ENCODE data around the gene MGAT2. TPM values are rescaled to one million over a fixed set of nuclear protein-coding genes. Genes with fewer than 3 reads are reported as not detected.
A peak's percentile ranks its signal among the peaks of the same experiment; 100 is the strongest.

MGAT2 gene
- 32.5 and 45.0 TPM in 2 replicates for total RNA-seq

DNA sequence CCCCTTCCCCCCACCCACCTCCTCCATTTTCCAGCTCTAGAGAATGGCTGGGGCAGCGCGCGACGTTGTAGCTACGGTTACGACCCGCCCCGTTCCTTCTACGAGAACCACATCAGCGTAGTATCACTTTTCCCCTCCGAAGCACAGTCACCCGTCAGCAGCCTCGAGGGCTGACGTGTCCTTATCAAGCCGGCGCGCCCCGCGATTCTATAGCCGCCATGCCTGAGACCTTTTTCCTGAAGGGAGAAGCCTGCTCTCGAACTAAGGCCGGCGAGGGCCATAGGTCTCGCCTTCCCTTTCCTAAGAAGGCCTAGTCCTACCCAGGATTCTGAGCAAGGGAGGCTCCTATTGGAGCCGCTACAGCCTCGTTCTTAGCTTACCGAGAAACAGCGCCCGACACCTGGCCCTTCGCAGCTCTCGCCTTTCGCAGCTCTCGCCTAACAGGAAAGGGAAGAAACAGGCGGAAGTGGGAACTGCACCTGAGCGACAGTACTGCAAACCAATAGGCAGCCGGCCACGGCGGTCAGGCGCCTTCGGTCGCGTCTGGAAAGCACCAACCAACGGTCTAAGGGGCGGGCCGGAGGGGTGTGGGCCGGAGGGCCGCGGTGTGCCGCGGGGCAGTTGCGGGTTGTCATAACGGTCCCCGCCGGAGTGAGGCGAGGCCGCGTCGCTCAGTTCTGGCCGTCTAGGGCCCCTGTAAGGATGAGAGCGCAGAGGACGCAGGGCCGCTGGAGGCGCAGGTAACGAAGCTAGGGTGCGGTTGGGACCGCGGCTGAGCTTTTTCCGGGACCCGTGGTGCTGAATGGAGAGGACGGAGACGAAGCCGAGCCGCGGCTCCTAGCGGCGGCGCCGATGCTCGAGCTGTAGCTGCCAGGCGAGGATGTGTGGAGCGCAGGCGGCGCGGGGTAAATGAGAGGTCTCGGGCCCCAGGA lies at the start of gene MGAT2, which contains the start of gene RPL36AL:
Gene MGAT2 (plus strand): TSS at position 618 of the 932 bp plus-strand sequence. CDS start 470 bp downstream, outside the sequence.
Gene RPL36AL (minus strand): TSS at position 445 of the 932 bp plus-strand sequence. CDS start 1,522 bp downstream, outside the sequence.
- Histone ChIP-seq H3K4me3 (ENCODE audit: low read depth, low read length) (peak within 1 kb of the TSS; percentile 87), H3K36me3 (ENCODE audit: control insufficient read depth, insufficient read depth, low read length) (peaks cover under 1% of the 10 kb centered on the region), H3K27me3 (ENCODE audit: control insufficient read depth, insufficient read depth, low read length) (no peaks in the 10 kb centered on the region)
- peak; percentile 95 for DNase-seq (ENCODE audit: low read depth)
- FAIRE-seq, result no peak
- TF ChIP-seq CTCF (IDR thresholded peaks at IDR 0.05; ENCODE audit: insufficient read depth, low read length, severe bottlenecking), result peak; percentile 62

GRCh38 chr14:49574038-49574437 lies 46.6 kb upstream of the MGAT2 start:
- TF ChIP-seq CTCF (IDR thresholded peaks at IDR 0.05; ENCODE audit: insufficient read depth, low read length, severe bottlenecking), result no peak
- Histone ChIP-seq H3K27me3 (ENCODE audit: control insufficient read depth, insufficient read depth, low read length) (no peaks in the 10 kb centered on the region), H3K36me3 (ENCODE audit: control insufficient read depth, insufficient read depth, low read length) (peaks cover 4% of the 10 kb centered on the region), H3K4me3 (ENCODE audit: low read depth, low read length) (no peak overlapping the region)
- DNase-seq (ENCODE audit: low read depth) (no peak), FAIRE-seq (no peak)

- DNase-seq (ENCODE audit: low read depth) (no peak), FAIRE-seq (no peak)
- no peak for TF ChIP-seq CTCF (IDR thresholded peaks at IDR 0.05; ENCODE audit: insufficient read depth, low read length, severe bottlenecking)
- Histone ChIP-seq H3K27me3 (ENCODE audit: control insufficient read depth, insufficient read depth, low read length) (no peaks in the 10 kb centered on the region), H3K4me3 (ENCODE audit: low read depth, low read length) (no peak overlapping the region), H3K36me3 (ENCODE audit: control insufficient read depth, insufficient read depth, low read length) (peaks cover 5% of the 10 kb centered on the region)
These were observed 42.5 kb upstream of the MGAT2 start for GRCh38 chr14:49578141-49578540.

DNA sequence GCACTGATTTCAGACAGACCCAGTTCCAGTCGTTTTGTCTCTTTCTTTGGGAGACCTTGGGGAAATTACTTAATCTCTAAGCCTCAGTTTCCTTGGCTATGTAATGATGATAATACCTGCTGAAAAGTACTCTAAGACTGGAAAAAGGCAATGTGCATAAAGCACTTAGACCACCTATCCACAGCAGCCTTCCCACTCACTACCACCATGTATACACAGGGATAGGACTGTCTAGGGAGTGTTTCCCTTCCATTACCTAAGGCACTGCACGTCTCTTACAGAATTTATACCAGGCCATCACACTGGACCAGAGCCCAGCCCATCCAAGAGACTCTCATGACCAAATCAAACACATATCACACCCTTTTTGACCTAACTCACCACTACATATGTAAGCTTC lies 40.8 kb upstream of the MGAT2 start:
- Histone ChIP-seq H3K4me3 (ENCODE audit: low read depth, low read length) (no peak overlapping the region), H3K36me3 (ENCODE audit: control insufficient read depth, insufficient read depth, low read length) (peaks cover 10% of the 10 kb centered on the region), H3K27me3 (ENCODE audit: control insufficient read depth, insufficient read depth, low read length) (no peaks in the 10 kb centered on the region)
- DNase-seq (ENCODE audit: low read depth) (no peak), FAIRE-seq (no peak)
- TF ChIP-seq CTCF (IDR thresholded peaks at IDR 0.05; ENCODE audit: insufficient read depth, low read length, severe bottlenecking), result no peak

DNA sequence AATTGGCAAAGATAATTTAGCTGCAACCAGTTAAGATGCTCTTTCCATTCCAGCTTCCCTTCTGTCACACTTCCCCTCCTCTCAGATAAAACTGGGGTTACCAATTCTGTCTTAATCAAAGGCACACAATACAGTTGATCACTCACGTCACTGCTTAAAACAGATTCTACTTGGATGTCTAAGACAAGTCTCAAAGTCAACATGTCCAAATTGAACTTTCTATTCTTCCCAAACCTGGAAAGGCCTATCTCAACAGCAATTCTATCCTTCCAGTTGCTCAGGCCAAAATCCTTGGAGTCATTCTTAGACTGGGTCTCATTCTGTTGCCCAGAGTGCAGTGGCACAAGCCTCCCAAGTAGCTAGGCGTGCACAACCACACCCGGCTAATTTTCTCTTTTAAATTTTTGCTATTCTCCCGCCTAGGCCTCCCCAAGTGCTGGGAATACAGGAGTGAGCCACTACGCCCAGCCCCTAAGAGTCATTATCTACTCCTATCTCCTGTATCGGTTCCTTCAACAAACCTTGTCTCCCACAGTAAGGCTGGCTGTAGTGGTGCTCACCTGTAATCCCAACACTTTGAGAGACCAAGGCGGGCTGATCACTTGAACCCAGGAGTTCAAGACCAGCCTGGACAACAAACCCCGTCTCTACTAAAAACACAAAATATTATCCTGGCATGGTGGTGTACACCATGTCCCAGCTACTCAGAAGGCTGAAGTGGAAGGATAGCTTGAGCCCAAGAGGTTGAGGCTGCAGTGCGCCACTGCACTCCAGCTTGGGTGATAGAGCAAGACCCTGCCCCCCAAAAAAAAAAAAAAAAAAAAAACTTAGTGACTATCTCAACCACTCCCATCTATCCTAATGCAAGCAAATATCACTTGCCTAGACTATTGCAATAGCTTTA lies 39.1 kb upstream of the MGAT2 start:
- DNase-seq (ENCODE audit: low read depth), result no peak
- FAIRE-seq, result no peak
- Histone ChIP-seq H3K27me3 (ENCODE audit: control insufficient read depth, insufficient read depth, low read length) (no peaks in the 10 kb centered on the region), H3K36me3 (ENCODE audit: control insufficient read depth, insufficient read depth, low read length) (peaks cover 12% of the 10 kb centered on the region), H3K4me3 (ENCODE audit: low read depth, low read length) (no peak overlapping the region)
- TF ChIP-seq CTCF (IDR thresholded peaks at IDR 0.05; ENCODE audit: insufficient read depth, low read length, severe bottlenecking), result no peak

All from bronchial epithelial cell (primary cell).